IPS-11a (cell line): ENCODE measurements around the gene FHIT.
"Not testable (repeated sequence)": the region's sequence is repeated elsewhere in the genome, so short reads cannot be mapped to it uniquely, and the experiment has no call there.

ENCODE experiments used
- H3K4me3 ChIP-seq: one replicate; pipeline ENCODE4 v1.5.1; 2013; ENCODE audit warnings: low read depth, low read length, control low read depth

The FHIT gene

GRCh38 chr3:61065451-61066011 lies 185.7 kb downstream of the FHIT start:
- H3K4me3 ChIP-seq, result no peak overlapping the region

GRCh38 chr3:61061092-61061723 lies 190.0 kb downstream of the FHIT start:
- no peak overlapping the region for H3K4me3 ChIP-seq

- no peak overlapping the region for H3K4me3 ChIP-seq
Measured at GRCh38 chr3:61060411-61060861, 190.8 kb downstream of the FHIT start.

GRCh38 chr3:61058836-61059235 lies 192.4 kb downstream of the FHIT start:
- H3K4me3 ChIP-seq, result no peak overlapping the region

GRCh38 chr3:61057464-61057863 lies 193.8 kb downstream of the FHIT start:
- H3K4me3 ChIP-seq, result no peak overlapping the region

GRCh38 chr3:61055447-61055846 lies 195.8 kb downstream of the FHIT start:
- no peak overlapping the region for H3K4me3 ChIP-seq

- no peak overlapping the region for H3K4me3 ChIP-seq
Measured at GRCh38 chr3:61053781-61054496, 197.3 kb downstream of the FHIT start.

- H3K4me3 ChIP-seq, result no peak overlapping the region
Measured at GRCh38 chr3:61052851-61053250, 198.4 kb downstream of the FHIT start.

- H3K4me3 ChIP-seq, result no peak overlapping the region
Measured at GRCh38 chr3:61051666-61052065, 199.6 kb downstream of the FHIT start.

- H3K4me3 ChIP-seq, result not testable (repeated sequence)
Measured at GRCh38 chr3:61045169-61045568, 206.1 kb downstream of the FHIT start.

- no peak overlapping the region for H3K4me3 ChIP-seq
Measured at GRCh38 chr3:61043156-61043555, 208.1 kb downstream of the FHIT start.

GRCh38 chr3:61040618-61041017 lies 210.6 kb downstream of the FHIT start:
- H3K4me3 ChIP-seq, result no peak overlapping the region

GRCh38 chr3:61035573-61035972 lies 215.7 kb downstream of the FHIT start:
- no peak overlapping the region for H3K4me3 ChIP-seq

GRCh38 chr3:61032991-61033390 lies 218.3 kb downstream of the FHIT start:
- no peak overlapping the region for H3K4me3 ChIP-seq

GRCh38 chr3:61031503-61031902 lies 219.7 kb downstream of the FHIT start:
- no peak overlapping the region for H3K4me3 ChIP-seq

GRCh38 chr3:61030469-61031035 lies 220.7 kb downstream of the FHIT start:
- H3K4me3 ChIP-seq, result no peak overlapping the region

- H3K4me3 ChIP-seq, result no peak overlapping the region
Measured at GRCh38 chr3:61029194-61029593, 222.1 kb downstream of the FHIT start.

- no peak overlapping the region for H3K4me3 ChIP-seq
Measured at GRCh38 chr3:61018807-61019206, 232.4 kb downstream of the FHIT start.

- H3K4me3 ChIP-seq, result not testable (repeated sequence)
Measured at GRCh38 chr3:61017028-61017427, 234.2 kb downstream of the FHIT start.

- H3K4me3 ChIP-seq, result no peak overlapping the region
Measured at GRCh38 chr3:61015859-61016258, 235.4 kb downstream of the FHIT start.

GRCh38 chr3:61015408-61015807 lies 235.8 kb downstream of the FHIT start:
- H3K4me3 ChIP-seq, result no peak overlapping the region

- no peak overlapping the region for H3K4me3 ChIP-seq
Measured at GRCh38 chr3:61008998-61009380, 242.3 kb downstream of the FHIT start.
